ENCODE data around the gene PHACTR4.
A peak's percentile ranks its signal among the peaks of the same experiment; 100 is the strongest.
"Not testable (repeated sequence)": the region's sequence is repeated elsewhere in the genome, so short reads cannot be mapped to it uniquely, and the experiment has no call there.

The PHACTR4 gene

GRCh38 chr1:28514445-28514933 lies 144.9 kb downstream of the PHACTR4 start:
- CTCF ChIA-PET; H3K4me3 ChIP-seq (ENCODE audit: low read depth, low read length); H3K9me3 ChIP-seq (ENCODE audit: control insufficient read depth, insufficient read depth, low read depth, low read length); H3K4me1 ChIP-seq (ENCODE audit: control insufficient read depth, insufficient read depth, low read length); H3K27ac ChIP-seq (ENCODE audit: extremely low read depth, low read depth, low read length): not testable (repeated sequence)
- POLR2A ChIA-PET: interaction anchor here (0.7 to 5.7 kb wide), 5 partner anchors 8 to 266 kb away, joined by 3 to 34 read pairs (median 30); partner anchors contain the start of gene RCC1
- peaks cover 5 to 50% of the 10 kb centered on the region in 2 experiments; a peak in 2 of 3 replicates for H3K36me3 ChIP-seq (ENCODE audit: control insufficient read depth in 2 of 2, insufficient read depth in 1 of 2, low read length in 2 of 2)
- 0 out of 2 replicates have a peak, but pooled peaks have one; percentile 11 for TF ChIP-seq KLF16 (tag by site-specific recombination; IDR thresholded peaks at IDR 0.05)
- 0 out of 2 replicates have a peak, but pooled peaks have one; percentile 24 for TF ChIP-seq BCL11B (tag by site-specific recombination; IDR thresholded peaks at IDR 0.05; ENCODE audit: low read depth)
- TF ChIP-seq ZNF600 (tag by site-specific recombination; IDR thresholded peaks at IDR 0.05): peak; percentile 84

- ChIA-PET POLR2A (interaction anchor here (0.7 to 5.7 kb wide), 4 partner anchors 10 to 65 kb away, joined by 3 to 34 read pairs (median 16); partner anchors contain the start of gene RCC1), CTCF (interaction anchor here (0.6 to 1.4 kb wide), 5 partner anchors 11 to 277 kb away, joined by 3 to 4 read pairs (median 3); partner anchors contain the start of gene RCC1)
- TF ChIP-seq ZNF549 (tag by site-specific recombination; IDR thresholded peaks at IDR 0.05): no peak
- TF ChIP-seq KLF10 (tag by site-specific recombination; IDR thresholded peaks at IDR 0.05): 0 out of 2 replicates have a peak, but pooled peaks have one; percentile 19
- H3K4me3 ChIP-seq (ENCODE audit: low read depth, low read length): no peak overlapping the region
- H3K27ac ChIP-seq (ENCODE audit: extremely low read depth, low read depth, low read length): no peak overlapping the region
- peaks cover 5 to 42% of the 10 kb centered on the region in 2 experiments; a peak in 2 of 3 replicates for H3K36me3 ChIP-seq (ENCODE audit: control insufficient read depth in 2 of 2, insufficient read depth in 1 of 2, low read length in 2 of 2)
- H3K9me3 ChIP-seq (ENCODE audit: control insufficient read depth, insufficient read depth, low read depth, low read length): no peaks in the 10 kb centered on the region
- H3K4me1 ChIP-seq (ENCODE audit: control insufficient read depth, insufficient read depth, low read length): no peaks in the 10 kb centered on the region
These were observed 147.0 kb downstream of the PHACTR4 start for GRCh38 chr1:28516518-28516956.

GRCh38 chr1:28517649-28517999 lies 148.1 kb downstream of the PHACTR4 start:
- peak overlapping the region; percentile 94; the same call in 1 of the 2 replicates for H3K27ac ChIP-seq (ENCODE audit: extremely low read depth, low read depth, low read length)
- H3K9me3 ChIP-seq (ENCODE audit: control insufficient read depth, insufficient read depth, low read depth, low read length): no peaks in the 10 kb centered on the region
- peaks cover 5 to 40% of the 10 kb centered on the region in 2 experiments; a peak in 2 of 3 replicates for H3K36me3 ChIP-seq (ENCODE audit: control insufficient read depth in 2 of 2, insufficient read depth in 1 of 2, low read length in 2 of 2)
- POLR2A ChIA-PET: interaction anchor here (3.3 to 5.7 kb wide), 2 partner anchors 11 to 64 kb away, joined by 30 to 34 read pairs; partner anchors contain the start of gene RCC1
- no peaks in the 10 kb centered on the region for H3K4me1 ChIP-seq (ENCODE audit: control insufficient read depth, insufficient read depth, low read length)
- CTCF ChIA-PET: interaction anchor here (0.7 to 1.4 kb wide), 4 partner anchors 10 to 360 kb away, joined by 3 to 4 read pairs (median 4); partner anchors contain the start of gene RCC1
- peak overlapping the region; percentile 71 for H3K4me3 ChIP-seq (ENCODE audit: low read depth, low read length)
- TF ChIP-seq ZBTB49 (tag by site-specific recombination; IDR thresholded peaks at IDR 0.05; ENCODE audit: low read depth): no peak
- no peak for TF ChIP-seq MYNN (tag by site-specific recombination; IDR thresholded peaks at IDR 0.05; ENCODE audit: borderline replicate concordance)
- TF ChIP-seq ZNF776 (tag by site-specific recombination; IDR thresholded peaks at IDR 0.05; ENCODE audit: borderline replicate concordance): no peak
- TF ChIP-seq TSHZ1 (tag by site-specific recombination; IDR thresholded peaks at IDR 0.05; ENCODE audit: borderline replicate concordance): 0 out of 2 replicates have a peak, but pooled peaks have one; percentile 8
- no peak for TF ChIP-seq KLF7 (tag by site-specific recombination; IDR thresholded peaks at IDR 0.05; ENCODE audit: borderline replicate concordance)
- no peak for TF ChIP-seq ZNF292 (tag by site-specific recombination; IDR thresholded peaks at IDR 0.05; ENCODE audit: borderline replicate concordance, low read depth)
- TF ChIP-seq ZBTB20 (tag by site-specific recombination; IDR thresholded peaks at IDR 0.05): peak; percentile 61; the same call in 1 of the 2 replicates
- no peak for TF ChIP-seq ZNF629 (tag by site-specific recombination; IDR thresholded peaks at IDR 0.05)
- no peak for TF ChIP-seq ZFP41 (tag by site-specific recombination; IDR thresholded peaks at IDR 0.05; ENCODE audit: borderline replicate concordance)
- TF ChIP-seq ZNF391 (tag by site-specific recombination; IDR thresholded peaks at IDR 0.05; ENCODE audit: borderline replicate concordance, low read depth): no peak
- peak; percentile 68 for TF ChIP-seq WT1 (tag by site-specific recombination; IDR thresholded peaks at IDR 0.05)
- no peak for TF ChIP-seq ZNF692 (tag by site-specific recombination; IDR thresholded peaks at IDR 0.05)
- peak; percentile 92 for TF ChIP-seq ZNF76 (tag by site-specific recombination; IDR thresholded peaks at IDR 0.05; ENCODE audit: borderline replicate concordance, low read depth)
- TF ChIP-seq ZNF350 (tag by site-specific recombination; IDR thresholded peaks at IDR 0.05): no peak
- TF ChIP-seq IKZF3 (tag by site-specific recombination; IDR thresholded peaks at IDR 0.05): peak; percentile 81
- no peak for TF ChIP-seq ZNF239 (tag by site-specific recombination; IDR thresholded peaks at IDR 0.05)

Data from HEK293 (cell line).